ENCODE data around the gene SLC7A14. TPM values are rescaled to one million over a fixed set of nuclear protein-coding genes. Genes with fewer than 3 reads are reported as not detected.

The SLC7A14 gene
- polyA plus RNA-seq, 10 donors: 0.12 to 0.33 (median 0.17) TPM; not detected in 4

DNA sequence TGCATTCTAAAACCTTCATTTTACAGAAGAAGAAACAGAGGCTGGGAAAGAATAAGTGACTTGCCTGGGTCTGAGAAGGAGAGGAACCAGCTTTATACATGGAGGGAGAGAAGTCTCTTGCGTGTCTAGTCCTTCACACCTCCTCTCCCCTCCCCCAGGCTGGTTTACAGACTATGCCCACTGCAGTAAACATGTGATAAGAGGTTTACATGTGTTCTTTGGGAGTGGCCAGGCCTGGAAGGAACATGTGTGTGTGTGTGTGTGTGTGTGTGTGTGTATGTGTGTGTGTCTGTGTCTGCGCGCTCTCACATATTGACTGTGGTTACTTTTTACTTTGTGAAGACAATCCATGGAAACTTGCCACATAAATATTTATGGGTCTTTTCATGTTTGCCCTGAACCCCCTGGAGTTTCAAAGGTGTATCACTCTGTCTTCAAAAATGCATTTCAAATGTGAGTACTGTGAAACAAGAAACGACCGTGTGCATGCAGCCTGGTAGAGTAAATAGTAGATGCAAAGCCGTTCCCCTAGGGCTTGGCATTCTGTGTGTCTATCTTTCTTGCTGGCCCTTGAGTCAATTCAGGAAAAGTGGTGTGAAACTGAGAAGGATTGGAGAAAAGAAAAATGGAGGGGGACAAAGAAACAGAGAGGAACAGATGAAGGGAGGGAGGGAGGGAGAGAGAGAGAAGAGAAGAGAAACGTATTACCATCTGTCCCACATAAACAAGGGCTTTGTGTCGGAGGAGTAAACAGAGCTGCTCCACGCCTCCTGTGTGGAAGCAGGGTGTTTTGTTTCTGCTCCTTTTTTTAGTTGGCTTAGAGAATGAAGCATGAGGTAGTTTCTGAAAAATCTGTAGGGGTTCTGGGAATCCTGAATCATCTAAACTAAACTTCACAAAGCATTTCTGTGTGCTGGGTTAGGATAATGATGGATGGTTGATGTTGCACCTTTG, 115.5 kb downstream of the SLC7A14 start:
- DNase-seq: peak; percentile 38 to 59 (median 43)

DNA sequence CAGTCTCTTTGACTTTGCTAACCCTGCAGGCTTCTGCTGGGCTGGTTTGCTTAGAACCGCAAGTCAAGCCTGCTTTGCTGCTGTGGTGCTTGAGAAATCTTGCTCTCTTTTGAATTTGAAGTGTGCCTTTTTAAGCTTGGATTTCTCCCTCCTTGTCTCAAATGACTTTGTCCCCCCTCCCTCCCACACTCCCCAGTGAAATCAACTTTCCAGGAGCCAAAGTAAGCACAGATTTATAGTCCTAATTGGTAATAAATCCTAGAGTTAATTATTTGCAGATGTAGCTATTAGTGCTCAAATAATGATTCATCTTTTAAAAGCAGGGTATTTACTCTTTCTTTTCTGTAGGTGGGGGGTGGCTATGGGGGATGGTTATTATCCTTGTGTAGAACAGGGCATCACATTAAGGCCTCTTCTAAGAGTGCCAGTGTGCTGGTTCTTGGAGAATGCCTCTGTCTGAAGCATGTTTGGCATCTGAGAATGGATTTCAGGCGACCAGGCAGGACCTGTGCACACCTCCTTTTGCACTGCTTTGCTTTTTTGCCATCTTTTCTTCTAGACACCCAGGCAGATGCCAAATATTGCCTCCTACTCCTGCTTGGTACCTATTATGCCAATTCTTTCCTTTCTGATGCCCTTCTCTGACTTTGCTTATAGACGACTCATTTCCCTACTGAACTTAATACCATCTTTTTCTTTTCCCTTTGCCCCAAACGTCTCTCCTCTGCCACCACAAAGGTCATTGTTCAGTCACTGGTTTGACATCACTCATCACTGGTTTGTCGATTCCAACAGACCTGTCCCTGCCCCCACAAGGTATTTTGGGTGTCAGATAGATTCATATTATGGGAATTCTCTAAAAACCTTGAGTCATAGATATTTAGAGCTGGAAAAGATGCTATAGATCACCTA, 116.5 kb downstream of the SLC7A14 start:
- DNase-seq: peak in 2 of 3 donors; percentile 32 to 88

DNA sequence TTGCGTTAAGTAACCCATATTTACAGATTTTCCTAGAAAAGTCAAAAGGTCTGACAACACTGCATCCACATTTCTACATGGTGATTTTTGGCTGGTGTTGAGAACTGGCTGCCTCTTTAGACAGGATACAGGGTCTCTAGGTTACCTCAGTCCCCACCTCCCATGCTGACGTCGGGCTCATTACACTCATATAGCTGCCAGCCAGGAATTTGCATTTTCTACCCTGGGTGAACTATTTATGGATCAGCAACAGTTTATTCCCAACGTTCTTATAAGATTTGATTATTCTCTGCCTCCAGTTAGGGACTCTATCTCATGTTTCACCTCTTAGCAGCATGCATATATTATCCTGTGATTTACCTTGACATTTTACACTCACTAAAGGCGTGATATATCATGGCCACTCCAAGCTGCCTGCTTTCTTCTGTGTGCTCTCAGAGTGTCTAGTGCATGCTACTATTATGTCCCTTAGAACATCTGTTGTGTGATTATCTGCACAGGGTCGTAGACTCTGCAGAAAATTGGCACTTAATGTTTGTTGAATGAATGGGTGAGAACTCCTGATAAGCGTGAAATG, 118.2 kb downstream of the SLC7A14 start:
- no peak for DNase-seq

DNA sequence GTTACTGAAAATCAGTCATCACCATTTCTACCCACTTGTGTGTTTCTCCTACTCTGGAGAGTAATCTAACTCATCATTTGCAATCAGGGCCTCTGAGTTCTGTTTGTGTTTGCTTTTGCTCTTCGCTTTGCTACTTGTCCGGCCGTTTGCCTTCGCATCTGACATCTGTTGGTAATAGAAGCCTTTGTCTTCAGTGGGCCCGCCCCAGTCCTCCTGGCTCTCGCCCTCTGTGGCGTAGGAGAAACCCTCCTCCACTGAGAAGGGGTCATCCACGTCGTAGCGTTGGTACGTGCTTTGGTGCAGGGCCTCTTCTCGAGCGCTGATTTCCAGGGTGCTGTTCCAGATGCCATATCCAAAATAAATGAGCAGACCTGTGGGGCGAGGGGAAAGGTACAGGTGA, 118.9 kb downstream of the SLC7A14 start:
- DNase-seq: peak in 1 of 3 donors; percentile 24

DNA sequence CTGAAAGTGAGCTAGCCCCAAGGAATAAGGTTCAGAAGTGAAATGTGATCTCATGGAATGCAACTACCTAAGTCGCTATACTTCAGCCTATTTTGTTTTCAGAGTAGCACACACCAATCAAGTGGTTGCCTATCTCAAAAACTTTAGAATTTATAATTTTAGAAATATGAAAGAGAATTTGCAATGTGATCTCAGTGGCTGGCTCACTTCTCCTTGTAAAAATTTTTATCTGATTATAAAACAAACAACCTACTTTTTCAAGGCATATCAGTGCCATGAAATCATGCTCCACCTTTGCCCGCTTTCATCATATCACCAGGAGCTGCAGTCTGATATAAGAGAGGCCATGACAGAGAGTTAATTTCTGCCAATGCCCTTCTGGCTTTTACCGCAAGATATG, 119.9 kb downstream of the SLC7A14 start:
- DNase-seq: no peak

DNA sequence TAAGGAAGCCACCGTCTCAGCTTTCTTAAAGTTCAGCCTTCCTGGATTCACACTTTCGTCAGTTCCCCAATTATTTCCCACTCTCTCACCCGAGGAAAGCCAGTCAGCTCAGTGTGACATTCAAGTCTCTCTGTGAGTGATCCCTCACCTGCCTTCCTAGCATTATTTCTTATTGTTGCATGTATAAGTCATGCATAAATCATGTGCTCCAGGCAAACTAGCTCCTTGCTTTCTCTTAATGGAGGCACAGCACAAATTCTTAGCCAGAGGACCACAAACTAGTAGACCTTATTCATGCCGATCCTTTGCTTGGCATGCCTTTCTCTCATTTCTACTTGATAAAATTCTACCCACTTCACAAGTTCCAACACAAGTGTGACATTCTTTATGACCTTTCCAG, 122.9 kb downstream of the SLC7A14 start:
- DNase-seq: no peak

DNA sequence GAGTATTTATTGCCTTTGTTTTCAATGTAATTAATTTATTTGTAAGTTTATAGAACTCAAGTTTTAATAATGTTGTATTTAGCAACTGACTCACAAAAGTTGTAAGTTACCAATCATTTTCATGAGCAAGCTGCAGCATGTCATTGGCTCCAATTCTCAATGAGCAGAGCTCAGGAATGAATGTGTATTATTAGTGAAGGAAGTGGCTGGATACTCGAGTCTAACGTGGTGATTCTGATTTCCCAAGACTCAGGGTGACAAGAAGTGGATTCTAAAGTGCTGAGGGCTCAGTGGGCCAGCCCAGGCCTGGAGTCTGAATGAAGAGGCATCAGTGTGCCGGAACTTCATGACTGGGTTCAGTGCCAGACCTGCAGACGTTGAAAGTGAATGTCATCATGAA, 127.6 kb downstream of the SLC7A14 start:
- DNase-seq: no peak

DNA sequence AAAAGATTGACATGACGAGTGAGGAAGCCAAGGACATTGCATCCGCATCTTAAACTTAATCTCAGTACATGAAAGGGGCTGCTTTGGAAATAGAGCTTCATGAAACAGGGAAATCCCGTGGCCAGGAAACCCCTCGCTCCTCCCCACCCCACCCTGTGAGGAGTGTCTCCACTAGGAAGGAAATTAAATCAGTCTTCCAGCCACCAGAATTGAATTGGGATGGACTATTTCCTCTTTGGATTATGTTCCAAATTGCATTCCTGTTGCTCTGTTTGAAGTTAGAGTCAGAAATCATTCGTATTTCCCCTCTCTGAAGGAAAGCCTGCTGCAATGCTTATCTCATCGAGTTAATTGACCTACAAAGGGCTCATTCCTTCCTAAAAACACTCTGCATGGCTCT, 131.4 kb downstream of the SLC7A14 start:
- no peak for DNase-seq

DNA sequence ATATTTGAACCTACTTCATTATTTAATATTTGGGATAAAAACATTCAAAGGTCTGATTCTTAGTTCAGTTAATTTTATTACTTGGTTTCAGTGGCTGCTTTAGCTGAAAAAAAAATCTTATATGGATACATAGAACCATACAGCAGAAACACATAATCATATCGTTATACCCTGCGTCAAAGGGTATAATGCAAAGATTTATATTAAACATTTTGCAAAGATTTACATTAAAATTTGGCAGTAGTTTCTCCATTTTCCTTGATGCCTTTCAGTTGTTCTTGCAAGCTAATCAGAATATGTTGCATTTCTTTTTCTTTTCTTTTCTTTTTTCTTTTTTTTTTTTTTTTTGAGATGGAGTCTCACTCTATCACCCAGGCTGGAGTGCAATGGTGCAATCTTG, 135.8 kb downstream of the SLC7A14 start:
- DNase-seq: no peak

DNA sequence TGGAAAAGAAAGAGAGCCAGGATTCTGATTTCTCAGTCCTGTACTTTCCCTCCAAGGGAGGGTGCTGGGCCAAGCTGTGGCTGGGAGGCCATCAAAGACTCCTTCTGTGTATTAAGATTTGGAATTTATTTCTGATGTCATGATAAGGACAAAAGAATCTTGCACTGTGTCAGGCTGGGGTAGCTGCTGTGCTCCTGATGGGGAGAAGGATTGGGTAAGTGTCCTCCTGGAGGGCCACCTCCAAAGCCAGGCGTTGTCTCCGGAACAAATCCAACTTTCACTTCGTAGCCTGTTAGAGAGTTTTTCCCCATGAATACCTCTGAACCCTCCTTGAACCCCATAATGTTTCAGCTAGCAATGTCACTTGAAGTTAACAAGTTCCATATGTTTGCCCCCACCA, 137.3 kb downstream of the SLC7A14 start:
- no peak for DNase-seq

DNA sequence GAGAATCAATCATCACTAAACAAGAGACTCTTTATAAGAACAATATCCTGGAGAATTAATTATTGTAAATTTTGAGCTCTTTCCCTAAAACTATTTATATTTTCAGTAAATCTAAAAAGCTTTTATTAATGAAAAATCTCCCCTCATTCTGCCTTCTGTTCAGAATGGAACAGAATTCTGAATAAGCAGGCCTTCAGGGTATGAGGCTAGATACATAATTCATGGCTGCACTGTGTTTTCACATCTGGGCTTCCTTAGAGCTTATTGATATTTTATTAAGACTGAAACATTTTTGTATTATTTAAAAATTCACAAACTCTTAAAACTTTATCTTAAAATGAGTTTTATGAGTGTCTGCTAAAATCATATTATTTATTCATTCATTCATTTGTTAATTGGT, 142.4 kb downstream of the SLC7A14 start:
- no peak for DNase-seq

DNA sequence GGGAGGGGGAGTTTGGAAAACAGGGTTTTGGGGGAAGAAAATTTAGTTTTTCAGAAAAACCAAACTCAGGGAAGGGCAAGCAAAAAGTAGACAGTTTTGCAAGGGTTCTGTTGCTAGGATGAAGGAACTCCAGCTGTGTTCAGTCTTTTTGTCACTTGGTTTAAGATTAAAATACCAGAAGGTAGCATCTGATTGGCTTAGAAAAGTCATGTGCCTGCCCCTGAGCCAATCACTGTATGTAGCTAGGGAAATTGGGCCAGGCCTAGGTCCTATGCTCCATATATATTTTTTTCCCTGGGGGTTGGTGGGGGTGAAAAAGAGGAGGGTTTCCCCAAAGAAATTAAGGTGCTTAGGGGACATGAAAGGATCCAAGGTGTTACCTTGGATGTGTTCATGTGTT, 142.9 kb downstream of the SLC7A14 start:
- no peak for DNase-seq

DNA sequence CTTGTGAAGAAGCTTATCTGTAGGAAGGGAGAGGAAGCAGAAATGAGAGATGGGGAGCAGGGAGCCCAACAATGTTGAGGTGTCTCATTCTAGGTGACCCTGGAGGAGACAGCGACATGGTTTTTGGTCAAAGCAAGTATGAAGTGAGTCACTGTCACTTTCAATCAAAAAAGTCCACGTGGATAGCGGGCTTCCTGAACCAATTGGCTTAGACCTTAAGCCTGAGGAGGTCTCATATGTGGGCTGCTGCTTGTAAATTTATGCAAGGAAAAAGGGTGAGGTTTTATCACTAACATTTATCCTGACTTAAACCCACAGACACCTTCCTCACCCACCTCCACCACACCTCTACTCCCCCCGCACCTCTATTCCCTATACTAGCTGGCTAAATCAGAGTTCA, 144.5 kb downstream of the SLC7A14 start:
- no peak for DNase-seq

DNA sequence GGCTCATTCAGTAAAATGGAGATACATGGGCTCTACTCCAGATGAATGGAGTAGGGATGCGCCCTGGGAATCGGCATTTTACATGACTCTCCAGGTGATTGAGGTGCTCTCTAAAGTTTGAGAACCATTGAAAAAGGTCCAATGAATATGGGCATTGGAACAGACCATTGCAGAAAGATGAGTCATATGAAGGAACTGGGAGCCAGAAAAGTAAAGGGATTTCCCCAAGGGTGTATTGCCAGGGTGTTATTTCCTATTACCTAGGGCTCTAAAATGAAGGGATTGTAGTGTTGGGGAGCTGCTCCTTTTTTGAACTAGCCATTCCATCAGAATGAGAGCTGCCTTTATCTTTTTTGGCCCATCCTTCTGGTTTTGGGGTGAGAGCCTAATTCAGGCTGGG, 145.5 kb downstream of the SLC7A14 start:
- no peak for DNase-seq

DNA sequence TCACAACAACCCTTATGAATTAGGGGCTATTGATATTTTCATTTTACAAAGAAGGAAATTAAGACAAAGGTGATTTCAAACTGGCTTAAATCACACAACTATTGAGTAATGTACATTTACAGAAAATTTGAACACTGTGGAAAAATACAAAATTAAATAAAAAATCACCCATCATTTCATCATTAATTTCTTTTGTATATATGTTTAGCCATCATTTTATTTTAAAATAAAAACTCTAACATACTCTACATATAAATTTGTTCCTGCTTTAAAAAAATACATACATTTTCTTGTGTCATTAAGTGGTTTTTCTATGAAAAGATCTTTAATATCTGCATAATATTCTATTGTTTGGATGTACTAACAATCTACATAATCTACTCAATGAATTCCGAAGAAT, 147.0 kb downstream of the SLC7A14 start:
- DNase-seq: no peak

DNA sequence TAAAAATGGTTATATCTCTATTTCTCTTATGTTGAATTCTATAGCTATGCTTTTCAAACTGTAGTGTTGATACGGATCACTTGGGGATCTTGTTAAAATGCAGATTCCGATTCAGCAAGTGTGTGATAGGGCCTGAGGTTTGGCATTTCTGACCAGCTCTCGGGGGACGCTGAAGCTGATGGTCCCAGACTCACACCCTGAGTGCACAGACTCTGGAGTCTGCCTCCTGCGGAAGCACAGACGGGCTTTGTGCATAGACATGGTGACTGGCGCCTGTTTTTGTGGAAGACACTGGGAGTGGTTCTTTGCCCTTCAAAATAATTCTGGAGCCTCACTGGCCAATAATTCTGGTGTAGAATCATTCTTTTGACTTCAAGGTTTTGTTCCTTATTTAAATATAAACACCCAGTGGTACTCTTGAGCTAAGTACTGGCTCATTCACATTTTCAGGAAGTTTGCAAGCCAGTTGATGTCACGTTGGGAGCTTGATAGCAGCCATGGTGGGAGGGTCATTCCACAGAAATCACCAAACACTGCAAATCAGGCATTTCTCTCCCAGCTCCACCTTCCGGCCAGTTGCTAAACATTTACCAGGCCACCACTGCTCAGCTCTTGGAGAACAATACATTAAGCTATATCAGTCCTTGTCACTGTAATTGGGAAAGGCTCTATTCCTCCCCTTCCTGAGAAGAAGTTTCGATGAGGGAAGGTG, 148.0 kb downstream of the SLC7A14 start:
- DNase-seq: no peak

DNA sequence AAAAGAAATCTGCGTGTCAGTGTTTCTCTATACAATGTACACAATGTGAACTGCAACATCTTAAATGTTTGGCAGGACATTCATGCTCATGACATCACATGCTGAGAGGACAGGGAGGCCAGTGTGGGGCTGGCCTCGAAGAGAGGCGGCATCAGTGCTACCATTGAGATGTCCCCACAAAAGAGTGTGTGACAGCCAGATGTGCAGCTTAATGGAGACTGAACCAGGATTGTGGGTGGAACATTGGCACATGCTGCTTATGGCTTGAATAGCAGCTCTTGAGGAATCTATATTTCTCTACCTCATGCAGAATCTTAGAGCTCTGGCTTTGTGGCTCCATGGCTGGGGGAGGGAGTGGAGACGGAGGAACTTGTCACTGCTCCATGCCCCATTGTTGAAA, 148.7 kb downstream of the SLC7A14 start:
- peak in 1 of 3 donors; percentile 13 for DNase-seq

DNA sequence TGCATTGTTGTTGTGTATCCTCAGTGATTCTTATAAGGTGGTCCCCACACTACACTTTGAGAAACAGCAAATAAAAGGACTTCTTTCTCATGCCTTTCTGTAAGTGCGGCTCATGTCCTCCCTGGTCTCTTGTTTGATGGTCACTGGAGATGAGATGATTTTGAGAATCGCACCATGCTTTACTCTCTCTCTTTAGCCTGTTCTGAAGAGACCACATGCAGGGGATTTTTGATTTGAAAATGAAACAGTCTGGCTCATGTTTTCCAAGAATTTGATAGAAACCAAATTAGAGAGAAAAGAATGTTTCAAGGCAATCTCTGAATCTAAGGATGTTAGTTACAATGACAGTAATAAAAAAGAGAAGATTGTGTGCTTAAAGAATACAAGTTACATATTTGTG, 149.2 kb downstream of the SLC7A14 start:
- no peak for DNase-seq

DNA sequence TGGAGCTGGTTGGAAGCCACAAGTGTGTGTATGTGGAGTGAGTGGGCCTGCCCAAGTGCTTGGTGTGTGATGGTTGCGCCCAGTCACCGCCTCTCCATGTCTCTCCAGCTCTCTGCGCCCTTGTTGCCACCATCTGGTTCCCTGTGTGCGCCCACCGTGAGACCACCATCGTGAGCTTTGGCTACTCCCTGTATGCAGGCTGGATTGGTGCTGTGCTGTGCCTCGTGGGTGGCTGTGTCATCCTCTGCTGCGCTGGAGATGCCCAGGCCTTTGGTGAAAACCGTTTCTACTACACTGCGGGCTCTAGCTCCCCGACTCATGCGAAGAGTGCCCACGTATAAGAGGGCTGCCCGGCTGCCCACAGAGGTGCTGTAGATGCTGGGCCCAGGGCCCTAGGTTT, 153.5 kb downstream of the SLC7A14 start:
- no peak for DNase-seq

DNA sequence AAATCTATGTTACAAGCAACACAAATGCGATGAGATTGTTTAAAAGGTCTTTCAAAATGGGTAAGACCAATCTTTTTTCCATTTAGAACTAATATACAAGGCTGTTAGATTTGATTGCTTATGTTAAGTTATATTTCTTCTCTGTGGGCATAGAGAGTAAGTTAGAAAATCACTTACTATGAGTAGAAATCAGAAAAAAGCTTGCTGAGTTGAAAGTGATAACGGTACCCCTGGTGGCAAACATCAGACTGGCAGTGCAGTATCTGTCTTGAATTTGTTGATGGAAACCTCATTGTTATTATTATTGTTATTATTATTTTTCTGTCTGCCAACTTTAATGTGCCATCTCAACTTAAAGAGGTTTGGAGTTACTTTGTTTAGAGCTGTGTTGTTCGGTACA, 154.8 kb downstream of the SLC7A14 start:
- no peak for DNase-seq

DNA sequence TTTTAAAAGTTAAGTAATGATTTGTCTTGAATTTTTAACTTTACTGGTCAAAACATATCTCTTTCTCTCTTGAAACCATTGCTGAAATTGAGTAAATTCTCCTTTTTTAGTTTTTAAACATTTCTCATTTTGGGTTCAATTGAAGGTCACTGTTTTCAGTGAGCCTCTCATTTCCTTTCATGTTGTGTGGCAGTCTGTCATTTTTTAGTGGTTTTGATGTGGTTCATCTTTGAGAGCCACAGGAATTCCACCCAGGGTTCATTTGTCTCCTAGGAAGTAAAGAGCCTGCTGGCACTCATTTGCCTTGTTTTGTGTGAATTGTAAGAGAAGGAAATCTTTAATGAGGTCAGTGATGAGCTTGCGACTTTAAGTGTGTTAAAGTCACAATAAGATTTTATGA, 156.8 kb downstream of the SLC7A14 start:
- DNase-seq: peak in 1 of 3 donors; percentile 60

DNA sequence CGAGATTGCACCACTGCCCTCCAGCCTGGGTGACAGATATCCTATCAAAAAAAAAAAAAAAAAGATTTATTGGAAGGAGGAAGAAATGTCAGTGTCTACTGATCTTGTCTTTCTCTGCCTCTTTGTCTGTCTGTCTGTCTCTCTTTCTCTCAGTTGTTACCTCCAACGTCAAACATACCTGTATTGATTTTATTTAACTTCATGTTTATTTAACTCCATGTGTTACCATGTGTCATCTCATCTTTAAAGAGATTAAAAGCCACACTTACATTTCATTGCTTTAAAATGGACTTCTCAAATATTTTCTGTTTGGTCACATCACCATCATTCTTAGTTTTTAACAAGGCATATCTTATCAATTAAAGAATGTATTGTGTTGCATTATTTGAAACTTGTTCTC, 157.8 kb downstream of the SLC7A14 start:
- DNase-seq: no peak

Data from muscle of back (tissue), 11 donors.